Activated naive CD4-positive, alpha-beta T cell treated with anti-CD3 and anti-CD28 coated beads for 36 hours (primary cell): Measurements from ENCODE around the gene MTUS2. TPM values are rescaled to one million over a fixed set of nuclear protein-coding genes. Genes with fewer than 3 reads are reported as not detected.

Experiments
- CTCF ChIA-PET: fragments of 350-600 bp; sonication (Branson Sonifier 250); formaldehyde crosslinking; loops from one replicate; lab custom pipeline; 2021; ENCODE audit warnings: antibody characterized with exemption; lab: Charles Lee
- DNase-seq: peaks from one replicate; pipeline ENCODE4 v3.0.0-alpha.2; 2020
- H3K27ac Mint-ChIP-seq: one replicate; pipeline ENCODE4 v1.8.0; 2021; ENCODE audit warnings: mild to moderate bottlenecking, mixed read lengths
- H3K27me3 Mint-ChIP-seq: one replicate; pipeline ENCODE4 v1.8.0; 2021; ENCODE audit warnings: low read depth, mixed read lengths
- H3K36me3 Mint-ChIP-seq: one replicate; pipeline ENCODE4 v1.8.0; 2021; ENCODE audit warnings: low read depth, mixed read lengths
- H3K4me1 Mint-ChIP-seq: one replicate; pipeline ENCODE4 v1.8.0; 2021; ENCODE audit warnings: low read depth, mixed read lengths
- H3K4me3 Mint-ChIP-seq: one replicate; pipeline ENCODE4 v1.8.0; 2021; ENCODE audit warnings: mild to moderate bottlenecking, moderate library complexity, mixed read lengths
- H3K9me3 Mint-ChIP-seq: one replicate; pipeline ENCODE4 v1.8.0; 2021; ENCODE audit warnings: mixed read lengths
- intact Hi-C: fragments of 100-400 bp; cut with micrococcal nuclease; formaldehyde crosslinking; loops from one replicate; pipeline ENCODE4 v1.15.1; 2023
- total RNA-seq, 2 experiments: library from RNA; stranded (reverse); gene quantifications; one replicate each; pipeline ENCODE4 v1.2.3, GENCODE V29; 2021

Gene MTUS2
- total RNA-seq, 2 experiments from 2014 or later: not detected

DNA sequence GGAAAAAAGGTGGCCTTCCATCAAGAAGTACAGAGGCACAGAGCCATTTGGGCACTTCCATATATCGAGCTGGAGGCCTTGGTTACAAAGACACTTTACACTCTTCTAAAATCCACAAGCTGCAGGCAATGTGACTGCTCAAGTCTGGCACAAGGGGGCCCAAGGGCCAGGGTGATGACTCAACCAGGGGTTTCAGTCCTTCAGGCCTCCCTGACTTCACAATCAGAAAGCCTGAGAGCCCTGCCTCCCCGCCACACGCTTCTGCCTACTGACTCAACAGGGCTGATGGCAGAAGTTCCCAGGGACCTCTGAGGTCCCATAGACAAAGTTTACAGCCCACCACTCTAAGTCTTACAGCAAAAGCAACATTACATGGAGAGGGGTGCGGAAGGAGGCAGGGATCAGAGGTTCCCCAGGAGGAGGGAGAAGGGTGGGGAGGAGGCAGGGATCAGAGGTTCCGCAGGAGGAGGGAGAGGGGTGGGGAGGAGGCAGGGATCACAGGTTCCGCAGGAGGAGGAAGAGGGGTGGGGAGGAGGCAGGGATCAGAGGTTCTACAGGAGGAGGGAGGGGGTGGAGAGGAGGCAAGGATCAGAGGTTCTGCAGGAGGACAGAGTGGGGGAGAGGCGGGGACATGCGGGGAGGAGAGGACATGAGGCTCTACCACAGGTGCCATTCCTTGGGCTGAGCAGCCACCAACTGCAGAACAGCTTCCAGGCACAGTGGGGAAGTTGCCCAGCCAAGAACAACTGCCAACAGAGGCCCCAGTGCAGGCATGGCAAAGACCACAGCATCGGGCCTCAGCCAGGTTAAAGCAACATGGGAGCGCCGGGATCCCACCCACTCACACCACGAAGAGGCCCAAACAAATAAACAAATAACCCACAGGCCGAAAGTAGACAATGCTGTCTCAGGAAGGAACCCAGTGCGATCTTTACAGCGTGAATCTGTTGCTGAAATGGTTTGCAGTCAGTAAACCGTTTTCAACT lies 723.4 kb downstream of the MTUS2 start:
- Mint-ChIP-seq H3K27me3 (no peaks in the 10 kb centered on the region), H3K27ac (peak overlapping the region; percentile 41), H3K4me3 (no peak overlapping the region), H3K36me3 (peaks cover 44% of the 10 kb centered on the region), H3K9me3 (no peaks in the 10 kb centered on the region), H3K4me1 (peaks cover 55% of the 10 kb centered on the region)
- CTCF ChIA-PET: interaction anchor here (0.9 to 1.6 kb wide), 2 partner anchors 35 to 71 kb away, joined by 3 to 6 read pairs; no protein-coding TSS in a partner anchor
- peak; percentile 74 for DNase-seq
- intact Hi-C loops: loop anchor here (1.0 kb wide), 1 partner anchor 52 kb away; the partner anchor contains the start of gene SLC7A1

DNA sequence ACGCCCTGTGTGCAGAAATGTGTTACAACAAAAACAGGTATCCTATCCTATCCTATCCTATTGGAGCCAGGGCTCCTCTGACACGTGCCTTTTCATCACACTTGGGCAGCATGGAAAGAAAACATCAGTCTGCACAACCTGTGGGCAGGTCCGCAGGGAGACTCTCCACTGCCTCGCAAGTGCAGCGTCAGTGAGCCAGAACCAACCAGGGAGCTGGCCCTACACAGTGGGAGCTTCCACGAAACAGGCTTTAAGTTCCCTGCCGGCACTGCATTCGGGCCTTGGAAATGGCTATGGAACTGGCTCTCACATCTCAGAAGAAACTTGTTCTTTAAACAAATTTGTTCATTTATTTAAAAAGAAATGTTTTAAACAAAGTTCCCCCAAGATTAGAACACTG lies 725.8 kb downstream of the MTUS2 start:
- H3K4me3 Mint-ChIP-seq: no peak overlapping the region
- H3K27ac Mint-ChIP-seq: no peak overlapping the region
- H3K4me1 Mint-ChIP-seq: peaks cover 50% of the 10 kb centered on the region

DNA sequence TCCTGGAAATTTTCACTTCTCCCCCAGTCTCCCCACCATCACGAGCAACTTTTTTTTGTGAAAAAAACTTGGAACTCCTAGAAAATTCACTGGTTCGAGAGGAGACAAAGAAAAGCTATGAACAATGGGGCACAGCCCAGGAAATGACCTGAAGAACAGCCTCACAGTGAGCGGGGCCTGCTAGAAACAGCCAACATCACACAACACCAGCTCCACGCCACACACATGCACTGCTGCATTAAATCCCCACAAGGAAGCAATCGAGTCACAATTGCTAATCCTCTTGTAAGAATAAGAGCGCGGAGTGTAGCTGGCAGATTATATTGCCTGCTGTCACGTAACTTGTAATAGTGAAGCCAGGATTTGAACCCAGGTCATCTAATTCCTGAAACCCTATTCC lies 726.5 kb downstream of the MTUS2 start:
- H3K27ac Mint-ChIP-seq: no peak overlapping the region
- no peak for DNase-seq
- CTCF ChIA-PET: interaction anchor here (0.6 kb wide), 1 partner anchor 1264 kb away, joined by 3 read pairs; no protein-coding TSS in a partner anchor
- no peaks in the 10 kb centered on the region for H3K27me3 Mint-ChIP-seq
- no peaks in the 10 kb centered on the region for H3K9me3 Mint-ChIP-seq
- intact Hi-C loops: no loop called here
- H3K36me3 Mint-ChIP-seq: peaks cover 54% of the 10 kb centered on the region
- H3K4me1 Mint-ChIP-seq: peaks cover 44% of the 10 kb centered on the region
- H3K4me3 Mint-ChIP-seq: no peak overlapping the region

More for the DNA sequence above, 725.8 kb downstream of the MTUS2 start:
- intact Hi-C loops: no loop called here
- Mint-ChIP-seq H3K36me3 (peaks cover 54% of the 10 kb centered on the region), H3K27me3 (no peaks in the 10 kb centered on the region), H3K9me3 (no peaks in the 10 kb centered on the region)
- DNase-seq: no peak
- CTCF ChIA-PET: no interaction called here

DNA sequence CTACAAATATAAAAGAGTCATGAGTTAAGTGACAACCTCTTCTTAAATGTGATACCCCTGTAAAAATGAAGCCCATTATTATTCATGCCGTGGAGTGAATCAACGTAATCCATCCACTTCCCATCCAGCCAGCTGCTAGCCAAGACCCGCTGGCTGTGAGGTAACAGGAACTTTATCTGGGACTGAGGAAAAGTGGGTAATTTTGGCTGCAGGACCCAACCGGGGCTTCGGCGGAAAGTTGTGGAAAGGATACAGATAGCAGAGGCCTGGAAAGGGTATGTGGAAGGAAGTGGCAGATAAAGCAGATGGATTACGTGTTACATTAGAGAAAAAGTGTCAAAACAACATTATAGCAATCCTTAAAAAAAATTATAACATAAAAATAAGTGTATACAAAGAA lies 727.0 kb downstream of the MTUS2 start:
- CTCF ChIA-PET: interaction anchor here (0.6 kb wide), 1 partner anchor 1265 kb away, joined by 3 read pairs; no protein-coding TSS in a partner anchor

DNA sequence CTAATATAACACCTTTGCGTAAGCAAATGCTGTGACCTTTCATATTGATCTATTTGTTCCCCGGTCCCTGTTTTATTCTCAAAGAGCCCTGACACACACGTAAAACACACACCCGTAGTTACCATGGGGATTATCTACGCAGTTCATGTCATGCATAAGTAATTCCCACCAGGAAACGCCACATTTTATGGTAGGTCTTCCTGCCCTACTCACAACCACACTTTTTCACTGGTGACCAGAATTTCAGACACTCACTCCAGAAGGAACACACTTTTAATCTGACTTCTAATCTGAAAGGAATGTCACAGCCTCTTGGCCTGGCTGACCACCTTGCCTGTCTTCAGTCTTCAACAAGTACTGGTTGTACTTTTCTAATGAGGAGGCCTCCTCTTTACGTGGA lies 728.6 kb downstream of the MTUS2 start:
- no peak overlapping the region for H3K4me3 Mint-ChIP-seq
- no peak for DNase-seq
- H3K9me3 Mint-ChIP-seq: no peaks in the 10 kb centered on the region
- H3K36me3 Mint-ChIP-seq: peaks cover 67% of the 10 kb centered on the region
- peaks cover 26% of the 10 kb centered on the region for H3K4me1 Mint-ChIP-seq
- intact Hi-C loops: no loop called here
- CTCF ChIA-PET: no interaction called here
- H3K27me3 Mint-ChIP-seq: no peaks in the 10 kb centered on the region
- H3K27ac Mint-ChIP-seq: no peak overlapping the region

More for the DNA sequence above, 727.0 kb downstream of the MTUS2 start:
- no peaks in the 10 kb centered on the region for H3K9me3 Mint-ChIP-seq
- no peak overlapping the region for H3K27ac Mint-ChIP-seq
- H3K27me3 Mint-ChIP-seq: no peaks in the 10 kb centered on the region
- peaks cover 59% of the 10 kb centered on the region for H3K36me3 Mint-ChIP-seq
- H3K4me1 Mint-ChIP-seq: peaks cover 42% of the 10 kb centered on the region
- intact Hi-C loops: no loop called here
- H3K4me3 Mint-ChIP-seq: no peak overlapping the region
- no peak for DNase-seq

DNA sequence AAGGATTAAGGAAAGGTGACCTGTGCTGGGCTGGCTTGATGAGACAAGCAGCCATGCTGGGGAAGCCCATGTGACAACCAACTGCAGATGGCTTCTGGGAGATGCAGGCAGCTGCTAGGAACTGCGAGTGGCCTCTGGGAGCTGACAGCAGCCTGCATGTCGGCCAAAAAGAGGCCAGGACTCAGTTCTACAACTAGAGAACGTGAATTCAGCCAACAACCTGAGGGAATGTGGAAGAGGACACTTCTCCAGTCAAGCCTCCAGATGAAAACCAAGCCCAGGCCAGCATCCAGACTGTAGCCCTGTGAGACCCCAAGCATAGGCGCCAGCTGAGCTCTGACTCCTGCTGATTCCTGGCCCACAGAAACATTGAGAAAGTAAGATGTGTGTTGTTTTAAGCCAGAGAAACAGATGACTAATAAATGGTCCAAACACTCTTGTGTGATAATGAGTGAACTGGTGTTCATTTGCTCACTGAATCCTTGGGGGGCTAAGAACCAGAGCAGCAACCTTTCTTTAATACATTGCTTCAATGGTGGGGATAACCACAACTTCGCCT lies 730.4 kb downstream of the MTUS2 start:
- intact Hi-C loops: no loop called here
- Mint-ChIP-seq H3K9me3 (no peaks in the 10 kb centered on the region), H3K4me1 (peaks cover 13% of the 10 kb centered on the region), H3K36me3 (peaks cover 69% of the 10 kb centered on the region), H3K27me3 (no peaks in the 10 kb centered on the region), H3K27ac (no peak overlapping the region), H3K4me3 (no peak overlapping the region)
- no peak for DNase-seq
- CTCF ChIA-PET: no interaction called here

DNA sequence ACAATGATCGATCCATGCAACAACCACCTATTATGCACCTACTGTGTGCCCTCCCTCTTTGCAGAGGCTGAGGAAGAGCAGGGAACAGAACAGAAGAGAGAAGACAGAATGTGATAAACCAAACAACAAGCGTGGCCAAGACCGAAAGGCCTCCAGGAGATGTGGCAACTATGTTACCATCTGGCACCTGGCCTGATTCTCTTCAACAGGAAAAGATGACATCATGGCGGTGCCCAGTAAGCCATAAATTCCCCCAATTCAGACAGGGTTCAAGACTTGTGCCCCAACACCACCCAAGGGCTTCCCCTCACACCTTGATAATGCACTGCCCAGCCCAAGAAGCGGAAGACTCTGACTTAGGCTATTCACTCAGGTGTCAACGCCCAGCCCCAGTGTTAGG lies 731.1 kb downstream of the MTUS2 start:
- H3K27ac Mint-ChIP-seq: peak overlapping the region; percentile 67
- no peak for DNase-seq
- no peaks in the 10 kb centered on the region for H3K9me3 Mint-ChIP-seq
- intact Hi-C loops: no loop called here
- peaks cover 66% of the 10 kb centered on the region for H3K36me3 Mint-ChIP-seq
- CTCF ChIA-PET: no interaction called here
- no peaks in the 10 kb centered on the region for H3K27me3 Mint-ChIP-seq
- H3K4me3 Mint-ChIP-seq: no peak overlapping the region
- H3K4me1 Mint-ChIP-seq: peaks cover 13% of the 10 kb centered on the region

Other genes starting within 250 kb of the MTUS2 start
- 100 to 1,000 TPM; 106 to 108 TPM for gene POMP, start 161.2 kb upstream of the MTUS2 start, total RNA-seq
- 1 to 10 TPM; 2.2 to 3.2 TPM for gene SLC46A3, start 101.4 kb upstream of the MTUS2 start, total RNA-seq